Brain microvascular endothelial cell (primary cell): ENCODE data around the gene ERI2.
"Not testable (repeated sequence)": the region's sequence is repeated elsewhere in the genome, so short reads cannot be mapped to it uniquely, and the experiment has no call there.

Experiments used
- DNase-seq: peaks from one replicate; pipeline ENCODE4 v3.0.0-alpha.2; 2020
- H3K27ac ChIP-seq: fragments of 250-450 bp; sonication (Bioruptor Pico); 2 replicates; pipeline ENCODE4 v1.5.1; 2020; ENCODE audit warnings: mild to moderate bottlenecking, moderate library complexity
- H3K27me3 ChIP-seq: fragments of 250-450 bp; sonication (Bioruptor Pico); replicated peaks from 2 replicates; pipeline ENCODE4 v1.5.1; 2020; ENCODE audit warnings: mild to moderate bottlenecking
- H3K36me3 ChIP-seq: fragments of 250-450 bp; sonication (Bioruptor Pico); replicated peaks from 2 replicates; pipeline ENCODE4 v1.5.1; 2020; ENCODE audit warnings: mild to moderate bottlenecking
- H3K4me3 ChIP-seq: 2 replicates; pipeline ENCODE4 v1.5.1; 2011; ENCODE audit warnings: low read depth, mild to moderate bottlenecking, control low read depth, low read length, moderate library complexity
- CTCF ChIP-seq: IDR thresholded peaks from 2 replicates; pipeline ENCODE4 v1.5.1; 2011; ENCODE audit warnings: low read depth, mild to moderate bottlenecking, moderate library complexity, low read length, control low read depth, inconsistent platforms; ENCODE audit errors: missing control alignments
- in situ Hi-C: cut with HindIII; loops from 2 replicates; pipeline ENCODE4 v1.10.0; 2017; ENCODE audit warnings: low sequenced_read_pairs, low pct_ligation_motif_present

Gene ERI2

GRCh38 chr16:20767577-20767976 lies 38.7 kb downstream of the ERI2 start:
- Histone ChIP-seq H3K27me3 (no peaks in the 10 kb centered on the region), H3K36me3 (no peaks in the 10 kb centered on the region), H3K27ac (no peak overlapping the region), H3K4me3 (no peak overlapping the region)
- no peak for TF ChIP-seq CTCF
- in situ Hi-C loops = no loop called here
- DNase-seq = no peak

GRCh38 chr16:20766294-20766693 lies 40.0 kb downstream of the ERI2 start:
- Histone ChIP-seq H3K27ac (no peak overlapping the region), H3K36me3 (no peaks in the 10 kb centered on the region), H3K27me3 (no peaks in the 10 kb centered on the region), H3K4me3 (no peak overlapping the region)
- no peak for TF ChIP-seq CTCF
- DNase-seq = no peak
- in situ Hi-C loops = no loop called here

- no peak for DNase-seq
- in situ Hi-C loops = no loop called here
- no peaks in the 10 kb centered on the region for H3K36me3 ChIP-seq
- no peak overlapping the region for H3K4me3 ChIP-seq
- TF ChIP-seq CTCF = no peak
- no peak overlapping the region for H3K27ac ChIP-seq
- no peaks in the 10 kb centered on the region for H3K27me3 ChIP-seq
These were observed 40.5 kb downstream of the ERI2 start for GRCh38 chr16:20765732-20766131.

- in situ Hi-C loops, DNase-seq, H3K27ac ChIP-seq: not testable (repeated sequence)
These were observed 41.8 kb downstream of the ERI2 start for GRCh38 chr16:20764448-20764847.

GRCh38 chr16:20763461-20764232 lies 42.6 kb downstream of the ERI2 start, which contains the start of gene ACSM3:
Gene ACSM3, plus strand, starts transcription at chr16:20764014. Its CDS starts 6,021 bp downstream, at chr16:20770035.
- Histone ChIP-seq H3K4me3 (peak within 1 kb of the TSS; percentile 50), H3K27ac (no peak within 1 kb of the TSS), H3K27me3 (no peaks in the 10 kb centered on the region), H3K36me3 (no peaks in the 10 kb centered on the region)
- DNase-seq = peak; percentile 53
- no peak for TF ChIP-seq CTCF
- in situ Hi-C loops = no loop called here

More at GRCh38 chr16:20764448-20764847, 41.8 kb downstream of the ERI2 start:
- H3K4me3 ChIP-seq, H3K27me3 ChIP-seq, H3K36me3 ChIP-seq: not testable (repeated sequence)

- in situ Hi-C loops = no loop called here
- no peak overlapping the region for H3K4me3 ChIP-seq
- DNase-seq = no peak
- no peaks in the 10 kb centered on the region for H3K36me3 ChIP-seq
- H3K27ac ChIP-seq = no peak overlapping the region
- no peaks in the 10 kb centered on the region for H3K27me3 ChIP-seq
- TF ChIP-seq CTCF = no peak
These were observed 43.7 kb downstream of the ERI2 start for GRCh38 chr16:20762404-20763123.
